A549 (cell line): ENCODE data around the gene FAM3A. TPM values are rescaled to one million over a fixed set of nuclear protein-coding genes. Genes with fewer than 3 reads are reported as not detected.

Experiments used
- ATAC-seq, 2 experiments: fragments of 200-7000 bp in 1 of 2; fragments of >200 bp in 1 of 2; cut with Nextera tagmentation in 1 of 2; cut with Tn5 transposase in 1 of 2; 3 replicates each; pipeline versions ENCODE4 v1.8.0 to v1.9.1; 2018 to 2020; ENCODE audit warnings: mild to moderate bottlenecking in 1 of 2, moderate library complexity in 1 of 2
- CTCF ChIA-PET: fragments of 300-600 bp; sonication (Branson Sonifier 250); formaldehyde crosslinking; extraction: SDS; loops from one replicate; lab custom pipeline; 2021; ENCODE audit warnings: antibody characterized with exemption, inconsistent platforms; lab: Yijun Ruan, JAX
- POLR2A ChIA-PET: fragments of 350-600 bp; formaldehyde crosslinking; extraction: SDS; loops from one replicate; lab custom pipeline; 2021; ENCODE audit warnings: antibody characterized with exemption, inconsistent platforms; lab: Yijun Ruan, JAX
- DNase-seq, 2 experiments: peaks; one replicate each; pipeline versions ENCODE4 v3.0.0 to v3.0.0-alpha.2; 2011 to 2016; ENCODE audit warnings: low read depth in 1 of 2, low spot score in 1 of 2
- FAIRE-seq: peaks from 2 replicates; lab custom pipeline; 2011; peaks lifted over from hg19 to GRCh38; lab: Jason Lieb, UNC
- H3K27ac ChIP-seq, 2 experiments: fragments of >200 bp; sonication (Bioruptor Twin); formaldehyde crosslinking; 3 replicates each; pipeline ENCODE4 v1.5.1; 2016 to 2017
- H3K4me1 ChIP-seq: fragments of >200 bp; sonication (Bioruptor Twin); formaldehyde crosslinking; 3 replicates; pipeline ENCODE4 v1.6.1; 2016
- H3K4me2 ChIP-seq: fragments of >200 bp; sonication (Bioruptor Twin); formaldehyde crosslinking; 3 replicates; pipeline ENCODE4 v1.6.1; 2016
- H3K4me3 ChIP-seq: fragments of >200 bp; sonication (Bioruptor Twin); formaldehyde crosslinking; 3 replicates; pipeline ENCODE4 v1.5.1; 2016
- H3K9me3 ChIP-seq: fragments of >200 bp; sonication (Bioruptor Twin); formaldehyde crosslinking; 3 replicates; pipeline ENCODE4 v1.6.1; 2016
- BCL3 ChIP-seq: fragments of >200 bp; sonication (Bioruptor Twin); formaldehyde crosslinking; IDR thresholded peaks from 3 replicates; pipeline ENCODE4 v1.6.1; 2016
- CBX2 ChIP-seq: fragments of 200-600 bp; sonication (generic); IDR thresholded peaks from 2 replicates; pipeline ENCODE4 v1.6.1; 2016; ENCODE audit warnings: low read depth, mild to moderate bottlenecking, borderline replicate concordance
- EHF ChIP-seq: fragments of 250-450 bp; sonication (Bioruptor Pico); IDR thresholded peaks from 2 replicates; pipeline ENCODE4 v1.5.0; 2020; ENCODE audit warnings: mild to moderate bottlenecking
- EHMT2 ChIP-seq: fragments of 200-600 bp; sonication (generic); IDR thresholded peaks from 2 replicates; pipeline ENCODE4 v1.6.1; 2016; ENCODE audit warnings: antibody characterized with exemption, low read depth, mild to moderate bottlenecking, moderate library complexity
- ESRRA ChIP-seq: fragments of 150-350 bp; IDR thresholded peaks from 2 replicates; pipeline ENCODE4 v1.6.1; 2014; ENCODE audit warnings: mild to moderate bottlenecking, low read length, borderline replicate concordance
- FOXS1 ChIP-seq: fragments of 250-450 bp; sonication (Bioruptor Pico); IDR thresholded peaks from 2 replicates; pipeline ENCODE4 v1.5.0; 2020; ENCODE audit warnings: mild to moderate bottlenecking, moderate library complexity
- HEYL ChIP-seq: fragments of 250-450 bp; sonication (Bioruptor Pico); IDR thresholded peaks from 2 replicates; pipeline ENCODE4 v1.8.0; 2021; ENCODE audit warnings: mild to moderate bottlenecking, moderate library complexity
- HOXA7 ChIP-seq: fragments of 250-450 bp; sonication (Bioruptor Pico); IDR thresholded peaks from 2 replicates; pipeline ENCODE4 v1.5.0; 2020; ENCODE audit warnings: mild to moderate bottlenecking, moderate library complexity
- HOXB13 ChIP-seq: fragments of 250-450 bp; sonication (Bioruptor Pico); IDR thresholded peaks from 2 replicates; pipeline ENCODE4 v1.5.0; 2020; ENCODE audit warnings: low read depth, mild to moderate bottlenecking, moderate library complexity
- HOXB5 ChIP-seq: fragments of 250-450 bp; sonication (Bioruptor Pico); IDR thresholded peaks from 2 replicates; pipeline ENCODE4 v1.5.0; 2020; ENCODE audit warnings: mild to moderate bottlenecking, moderate library complexity
- KDM1A ChIP-seq: fragments of 200-600 bp; sonication (generic); IDR thresholded peaks from 2 replicates; pipeline ENCODE4 v1.6.1; 2016; ENCODE audit warnings: low read depth, mild to moderate bottlenecking
- MAFK ChIP-seq: fragments of 450-650 bp; IDR thresholded peaks from 2 replicates; pipeline ENCODE4 v1.6.1; 2014; ENCODE audit not compliant: partially characterized antibody
- MAZ ChIP-seq: fragments of 150-350 bp; IDR thresholded peaks from 2 replicates; pipeline ENCODE4 v1.6.1; 2014; ENCODE audit warnings: antibody characterized with exemption, low read depth, low read length, borderline replicate concordance
- MYC ChIP-seq: IDR thresholded peaks from 2 replicates; pipeline ENCODE4 v1.6.1; 2012; ENCODE audit warnings: mild to moderate bottlenecking, inconsistent platforms, low read length, improper control_type of control experiment, borderline replicate concordance
- PBX3 ChIP-seq: IDR thresholded peaks from 2 replicates; pipeline ENCODE4 v1.6.1; 2012
- RARB ChIP-seq: fragments of 250-450 bp; sonication (Bioruptor Pico); IDR thresholded peaks from 2 replicates; pipeline ENCODE4 v1.8.0; 2021; ENCODE audit warnings: mild to moderate bottlenecking, moderate library complexity
- RCOR1 ChIP-seq: fragments of 150-350 bp; IDR thresholded peaks from 2 replicates; pipeline ENCODE4 v1.6.1; 2014; ENCODE audit warnings: antibody characterized with exemption, low read length, low read depth
- REST ChIP-seq: fragments of 200-600 bp; sonication (generic); IDR thresholded peaks from 2 replicates; pipeline ENCODE4 v1.6.1; 2016; ENCODE audit warnings: antibody characterized with exemption, mild to moderate bottlenecking, moderate library complexity
- RFX5 ChIP-seq: fragments of 450-650 bp; IDR thresholded peaks from 2 replicates; pipeline ENCODE4 v1.7.1; 2014; ENCODE audit warnings: antibody characterized with exemption, mild to moderate bottlenecking, moderate library complexity
- TFCP2L1 ChIP-seq: fragments of 250-450 bp; sonication (Bioruptor Pico); IDR thresholded peaks from 2 replicates; pipeline ENCODE4 v1.5.0; 2021; ENCODE audit warnings: mild to moderate bottlenecking
- TP53 ChIP-seq: fragments of 250-450 bp; sonication (Bioruptor Pico); IDR thresholded peaks from 2 replicates; pipeline ENCODE4 v1.5.0; 2021; ENCODE audit warnings: mild to moderate bottlenecking, moderate library complexity
- USF2 ChIP-seq: fragments of 450-650 bp; IDR thresholded peaks from 2 replicates; pipeline ENCODE4 v1.6.1; 2014; ENCODE audit warnings: antibody characterized with exemption
- ZC3H11A ChIP-seq: fragments of 450-650 bp; IDR thresholded peaks from 2 replicates; pipeline ENCODE4 v1.6.1; 2014; ENCODE audit warnings: antibody characterized with exemption, mild to moderate bottlenecking
- ZFP36 ChIP-seq: fragments of 450-650 bp; IDR thresholded peaks from 2 replicates; pipeline ENCODE4 v1.6.1; 2014; ENCODE audit warnings: borderline replicate concordance; ENCODE audit not compliant: partially characterized antibody
- ZNF302 ChIP-seq: fragments of 250-450 bp; sonication (Bioruptor Pico); IDR thresholded peaks from 2 replicates; pipeline ENCODE4 v1.9.0; 2021; ENCODE audit warnings: inconsistent platforms, mild to moderate bottlenecking, moderate library complexity
- WGBS: methylation state at CpG from one replicate; pipeline ENCODE4 v1.1.6; 2017; ENCODE audit errors: missing lambda C conversion rate; 5-methylcytosine and 5-hydroxymethylcytosine counted together
- polyA plus RNA-seq, 4 experiments: library from polyadenylated mRNA; depleted of rRNA in 3 of 4; stranded (reverse); fragments of >200 nt; fragmentation: RNase III in 1 of 4; extraction: RNeasy Plus Mini Kit Qiagen cat#74134 plus additional on column Dnase treatment in 1 of 4; gene quantifications; 2 replicates in 3 of 4; 3 replicates in 1 of 4; pipeline ENCODE4 v1.2.3, GENCODE V29; 2011 to 2017
- TF ChIP-seq, protein P1 (sequence below): fragments of 150-350 bp; IDR thresholded peaks from 2 replicates; pipeline ENCODE4 v1.6.1; 2014; ENCODE audit warnings: low read depth, mild to moderate bottlenecking, low read length

The FAM3A gene
- polyA plus RNA-seq, 2 of the 4 experiments (the other 2 are of a cell fraction) = 21.7 to 36.7 TPM

- peak; percentile 85 for TF ChIP-seq USF2
Observed at GRCh38 chrX:154542723-154543424, 26.8 kb upstream of the FAM3A start (continued).

GRCh38 chrX:154541896-154542722 lies 26.1 kb upstream of the FAM3A start:
- H3K27ac ChIP-seq = peak overlapping the region; percentile 98 to 100
- H3K9me3 ChIP-seq = no peaks in the 10 kb centered on the region
- ATAC-seq (peak; percentile 59 to 74), DNase-seq (peak; percentile 77 to 98), FAIRE-seq (peak; percentile 96)
- ChIA-PET POLR2A (interaction anchor here (0.6 to 1.9 kb wide), 8 partner anchors 10 to 171 kb away, joined by 3 to 8 read pairs (median 5); partner anchors contain the start of genes RPL10 and SLC10A3), CTCF (interaction anchor here (0.7 to 7.5 kb wide), 5 partner anchors 9 to 207 kb away, joined by 3 to 55 read pairs (median 6); no protein-coding TSS in a partner anchor)
- 2% methylated on average over 8 of the region's 12 CpGs for WGBS
- peak overlapping the region; percentile 90 for H3K4me2 ChIP-seq
- peaks cover 73% of the 10 kb centered on the region for H3K4me1 ChIP-seq
- H3K4me3 ChIP-seq = peak overlapping the region; percentile 27; the same call in 2 of the 3 replicates
- TF ChIP-seq BCL3 (no peak; the same call in 2 of the 3 replicates), MAZ (no peak), HEYL (CRISPR knock-in tag) (peak; percentile 92), REST (no peak), TP53 (CRISPR knock-in tag) (peak; percentile 96; the same call in 1 of the 2 replicates), ZNF302 (CRISPR knock-in tag) (peak; percentile 96), HOXB5 (CRISPR knock-in tag) (peak; percentile 95), FOXS1 (CRISPR knock-in tag) (peak; percentile 84; the same call in 1 of the 2 replicates), ESRRA (no peak), MAFK (peak; percentile 100), ZC3H11A (no peak), RFX5 (no peak), CBX2 (no peak), PBX3 (no peak; the same call in 1 of the 2 replicates), HOXA7 (CRISPR knock-in tag) (peak; percentile 53; the same call in 1 of the 2 replicates), RCOR1 (no peak), ZFP36 (no peak), EHF (CRISPR knock-in tag) (peak; percentile 93), RARB (CRISPR knock-in tag) (0 out of 2 replicates have a peak, but pooled peaks have one; percentile 27), USF2 (no peak), HOXB13 (peak; percentile 97), MYC (peak; percentile 9; the same call in 1 of the 2 replicates), EHMT2 (no peak), KDM1A (no peak), TFCP2L1 (CRISPR knock-in tag) (peak; percentile 90)
- TF ChIP-seq, protein P1, sequence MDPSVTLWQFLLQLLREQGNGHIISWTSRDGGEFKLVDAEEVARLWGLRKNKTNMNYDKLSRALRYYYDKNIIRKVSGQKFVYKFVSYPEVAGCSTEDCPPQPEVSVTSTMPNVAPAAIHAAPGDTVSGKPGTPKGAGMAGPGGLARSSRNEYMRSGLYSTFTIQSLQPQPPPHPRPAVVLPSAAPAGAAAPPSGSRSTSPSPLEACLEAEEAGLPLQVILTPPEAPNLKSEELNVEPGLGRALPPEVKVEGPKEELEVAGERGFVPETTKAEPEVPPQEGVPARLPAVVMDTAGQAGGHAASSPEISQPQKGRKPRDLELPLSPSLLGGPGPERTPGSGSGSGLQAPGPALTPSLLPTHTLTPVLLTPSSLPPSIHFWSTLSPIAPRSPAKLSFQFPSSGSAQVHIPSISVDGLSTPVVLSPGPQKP = no peak
